Transverse colon (tissue), 4 donors: ENCODE measurements around the gene ATF6.

ENCODE experiments used
- POLR2A ChIP-seq: fragments of 450-650 bp; IDR thresholded peaks from one replicate; pipeline ENCODE4 v1.6.1; 2016; ENCODE audit warnings: antibody characterized with exemption, mild to moderate bottlenecking, moderate library complexity
- POLR2AphosphoS5 ChIP-seq, 3 donors: sonication (generic); formaldehyde crosslinking; IDR thresholded peaks; one replicate each; pipeline ENCODE4 v1.6.1; 2016; ENCODE audit warnings: antibody characterized with exemption in 3 of 3
- TF ChIP-seq, protein P1 (sequence below), 5 experiments: fragments of 200-600 bp in 3 of 5; fragments of 450-650 bp in 2 of 5; sonication (generic) in 3 of 5; IDR thresholded peaks; 1 replicate in 2 of 5; 2 replicates in 3 of 5; pipeline ENCODE4 v1.5.1; 2016 to 2017; ENCODE audit warnings: antibody characterized with exemption in 5 of 5, inconsistent platforms in 3 of 5, mild to moderate bottlenecking in 2 of 5, moderate library complexity in 1 of 5

DNA sequence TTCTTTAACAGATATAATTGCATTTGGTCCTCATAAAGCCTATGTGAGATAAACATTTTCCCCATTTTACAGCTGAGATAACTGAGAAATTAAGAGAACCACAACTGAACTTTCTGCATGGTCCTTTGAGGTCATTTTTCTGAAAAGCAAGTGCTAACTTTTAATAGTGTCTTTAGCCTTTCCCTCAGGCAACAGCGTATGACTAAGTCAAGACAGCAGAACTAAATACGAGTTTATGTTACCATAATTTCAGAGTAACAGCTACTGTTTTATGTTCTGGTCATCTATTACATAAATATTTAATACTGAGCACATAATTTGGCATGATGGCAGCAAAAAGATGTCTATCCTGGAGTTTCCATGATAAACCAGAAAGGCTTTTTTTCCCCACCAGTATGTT, 161.9 kb downstream of the ATF6 start:
- TF ChIP-seq, protein P1, sequence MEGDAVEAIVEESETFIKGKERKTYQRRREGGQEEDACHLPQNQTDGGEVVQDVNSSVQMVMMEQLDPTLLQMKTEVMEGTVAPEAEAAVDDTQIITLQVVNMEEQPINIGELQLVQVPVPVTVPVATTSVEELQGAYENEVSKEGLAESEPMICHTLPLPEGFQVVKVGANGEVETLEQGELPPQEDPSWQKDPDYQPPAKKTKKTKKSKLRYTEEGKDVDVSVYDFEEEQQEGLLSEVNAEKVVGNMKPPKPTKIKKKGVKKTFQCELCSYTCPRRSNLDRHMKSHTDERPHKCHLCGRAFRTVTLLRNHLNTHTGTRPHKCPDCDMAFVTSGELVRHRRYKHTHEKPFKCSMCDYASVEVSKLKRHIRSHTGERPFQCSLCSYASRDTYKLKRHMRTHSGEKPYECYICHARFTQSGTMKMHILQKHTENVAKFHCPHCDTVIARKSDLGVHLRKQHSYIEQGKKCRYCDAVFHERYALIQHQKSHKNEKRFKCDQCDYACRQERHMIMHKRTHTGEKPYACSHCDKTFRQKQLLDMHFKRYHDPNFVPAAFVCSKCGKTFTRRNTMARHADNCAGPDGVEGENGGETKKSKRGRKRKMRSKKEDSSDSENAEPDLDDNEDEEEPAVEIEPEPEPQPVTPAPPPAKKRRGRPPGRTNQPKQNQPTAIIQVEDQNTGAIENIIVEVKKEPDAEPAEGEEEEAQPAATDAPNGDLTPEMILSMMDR (IDR thresholded peaks at IDR 0.05) = no peak
- TF ChIP-seq POLR2AphosphoS5 (IDR thresholded peaks at IDR 0.05) (no peak), POLR2A (no peak)
